PC-3 (cell line): ENCODE results near the gene TDP2.

Experiments used
- CTCF ChIP-seq: fragments of 300-600 bp; sonication (generic); conservative IDR thresholded peaks from 2 replicates; pipeline ENCODE4 v1.5.1; 2017; ENCODE audit warnings: antibody characterized with exemption, low read depth, mild to moderate bottlenecking, low read length
- EZH2 ChIP-seq: fragments of 300-600 bp; sonication (generic); IDR thresholded peaks from one replicate; pipeline ENCODE4 v1.6.1; 2017; ENCODE audit warnings: antibody characterized with exemption, mild to moderate bottlenecking, low read length; ENCODE audit not compliant: unreplicated experiment
- EZH2phosphoT487 ChIP-seq: fragments of 300-600 bp; sonication (generic); IDR thresholded peaks from 2 replicates; pipeline ENCODE4 v1.6.1; 2018; ENCODE audit warnings: mild to moderate bottlenecking, antibody characterized with exemption, low read length, borderline replicate concordance

GRCh38 chr6:24709014-24709711, 42.5 kb upstream of the TDP2 start:
- no peak for TF ChIP-seq EZH2phosphoT487
- no peak for TF ChIP-seq CTCF
- no peak for TF ChIP-seq EZH2
